Measurements from ENCODE around the gene C5.

- no peak for TF ChIP-seq CTCF (conservative IDR thresholded peaks at IDR 0.05 in 1 of 2, IDR thresholded peaks at IDR 0.05 in 1 of 2; ENCODE audit: extremely low read depth in 1 of 2, insufficient read depth in 1 of 2, low read depth in 1 of 2, low read length in 2 of 2)
- TF ChIP-seq EZH2 (IDR thresholded peaks at IDR 0.05; ENCODE audit: borderline replicate concordance, low read length), result no peak
Measured at GRCh38 chr9:120904061-120904977, 145.8 kb downstream of the C5 start.
